ENCODE measurements around the gene DTL.
A peak's percentile ranks its signal among the peaks of the same experiment; 100 is the strongest.

DTL gene

DNA sequence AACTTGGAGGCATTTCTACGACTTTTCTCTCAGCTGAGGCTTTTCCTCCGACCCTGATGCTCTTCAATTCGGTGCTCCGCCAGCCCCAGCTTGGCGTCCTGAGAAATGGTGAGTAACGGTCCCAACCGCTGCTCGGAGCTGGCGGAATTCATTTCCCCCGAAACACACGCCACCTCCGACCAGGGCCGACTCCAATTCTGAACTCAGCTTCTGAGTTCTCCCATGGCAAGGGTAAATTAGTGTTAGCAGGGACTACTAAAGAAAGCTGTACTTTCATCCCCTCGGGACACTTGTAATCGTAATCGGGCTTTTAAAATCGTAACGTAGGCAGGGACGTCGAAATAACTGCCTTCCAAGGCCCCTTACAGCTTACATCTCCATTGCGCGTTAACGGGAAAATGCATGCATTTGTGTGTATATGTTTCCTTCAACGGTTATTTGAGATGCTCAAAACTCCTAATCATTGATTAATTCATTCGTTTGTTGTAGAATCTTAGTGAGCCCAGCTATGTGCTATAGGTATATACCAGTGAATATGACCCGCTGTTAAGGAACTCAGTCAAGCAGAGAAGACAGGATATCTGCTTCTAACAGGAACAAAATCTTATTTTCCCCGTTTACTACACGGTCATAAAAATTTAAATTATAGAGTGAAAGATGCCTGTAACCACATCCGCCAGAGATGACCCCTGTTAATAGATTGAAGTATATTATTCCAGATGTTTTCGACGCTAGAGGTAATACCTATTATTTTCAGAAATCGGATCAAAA is 472 bp downstream of the DTL start:
- H3K27ac ChIP-seq (ENCODE audit: low read length): no peak overlapping the region
- DNase-seq (ENCODE audit: low read depth, low spot score): no peak
- WGBS (ENCODE audit: insufficient coverage, insufficient read length): no CpG with 5 or more reads among the region's 32 CpGs
- no peaks in the 10 kb centered on the region for H3K27me3 ChIP-seq (ENCODE audit: control insufficient read depth, insufficient read depth, low read length)
- H3K4me3 ChIP-seq (ENCODE audit: low read length): peak overlapping the region; percentile 96
- H3K36me3 ChIP-seq (ENCODE audit: control insufficient read depth, insufficient read depth, low read length): no peaks in the 10 kb centered on the region
- no peaks in the 10 kb centered on the region for H3K9me3 ChIP-seq (ENCODE audit: control insufficient read depth, insufficient read depth, low read length)
- H3K4me1 ChIP-seq (ENCODE audit: control insufficient read depth, insufficient read depth, low read length): no peaks in the 10 kb centered on the region

DNA sequence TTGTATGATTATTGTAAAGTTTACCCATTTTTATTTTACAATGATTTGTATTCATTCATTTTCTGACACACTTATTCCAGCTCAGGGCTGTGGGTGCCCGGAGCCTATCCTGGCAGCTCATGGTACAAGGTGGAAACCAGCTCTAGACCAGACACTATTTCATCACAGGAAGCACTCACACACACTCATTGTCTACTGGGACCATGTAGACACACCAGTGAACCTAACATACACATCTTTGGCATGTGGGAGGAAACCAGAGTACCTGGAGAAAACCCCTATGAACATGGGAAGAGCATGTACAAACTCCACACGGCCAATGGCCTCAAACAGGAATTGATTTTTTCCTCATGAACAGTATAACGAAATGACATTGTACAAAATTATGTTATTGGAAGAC is 2.4 kb downstream of the DTL start:
- WGBS (ENCODE audit: insufficient coverage, insufficient read length): no CpG with 5 or more reads among the region's 3 CpGs
- Histone ChIP-seq H3K9me3 (ENCODE audit: control insufficient read depth, insufficient read depth, low read length) (no peaks in the 10 kb centered on the region), H3K27me3 (ENCODE audit: control insufficient read depth, insufficient read depth, low read length) (no peaks in the 10 kb centered on the region), H3K4me3 (ENCODE audit: low read length) (no peak overlapping the region), H3K27ac (ENCODE audit: low read length) (no peak overlapping the region), H3K4me1 (ENCODE audit: control insufficient read depth, insufficient read depth, low read length) (no peaks in the 10 kb centered on the region), H3K36me3 (ENCODE audit: control insufficient read depth, insufficient read depth, low read length) (no peaks in the 10 kb centered on the region)
- no peak for DNase-seq (ENCODE audit: low read depth, low spot score)

DNA sequence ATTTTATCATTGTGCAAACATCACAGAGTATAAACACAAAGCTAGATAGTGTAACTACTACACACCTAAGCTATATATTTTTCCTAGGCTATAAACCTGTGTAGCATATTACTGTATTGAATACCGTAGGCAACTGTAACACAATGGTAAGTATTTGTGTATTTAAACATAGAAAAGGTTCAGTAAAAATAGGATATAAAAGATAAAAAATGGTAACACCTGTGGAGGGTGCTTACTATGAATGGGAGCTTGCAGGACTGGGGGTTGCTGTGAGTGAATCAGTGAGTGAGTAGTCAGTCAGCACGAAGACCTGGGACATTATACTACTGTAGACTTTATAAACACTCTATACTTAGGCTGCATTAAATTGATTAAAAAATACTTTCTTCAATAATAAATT is 4.1 kb downstream of the DTL start:
- no peak overlapping the region for H3K27ac ChIP-seq (ENCODE audit: low read length)
- no peak overlapping the region for H3K4me3 ChIP-seq (ENCODE audit: low read length)
- no peaks in the 10 kb centered on the region for H3K4me1 ChIP-seq (ENCODE audit: control insufficient read depth, insufficient read depth, low read length)
- H3K36me3 ChIP-seq (ENCODE audit: control insufficient read depth, insufficient read depth, low read length): no peaks in the 10 kb centered on the region
- no peak for DNase-seq (ENCODE audit: low read depth, low spot score)
- H3K27me3 ChIP-seq (ENCODE audit: control insufficient read depth, insufficient read depth, low read length): no peaks in the 10 kb centered on the region
- no peaks in the 10 kb centered on the region for H3K9me3 ChIP-seq (ENCODE audit: control insufficient read depth, insufficient read depth, low read length)
- no CpG with 5 or more reads among the region's 2 CpGs for WGBS (ENCODE audit: insufficient coverage, insufficient read length)

DNA sequence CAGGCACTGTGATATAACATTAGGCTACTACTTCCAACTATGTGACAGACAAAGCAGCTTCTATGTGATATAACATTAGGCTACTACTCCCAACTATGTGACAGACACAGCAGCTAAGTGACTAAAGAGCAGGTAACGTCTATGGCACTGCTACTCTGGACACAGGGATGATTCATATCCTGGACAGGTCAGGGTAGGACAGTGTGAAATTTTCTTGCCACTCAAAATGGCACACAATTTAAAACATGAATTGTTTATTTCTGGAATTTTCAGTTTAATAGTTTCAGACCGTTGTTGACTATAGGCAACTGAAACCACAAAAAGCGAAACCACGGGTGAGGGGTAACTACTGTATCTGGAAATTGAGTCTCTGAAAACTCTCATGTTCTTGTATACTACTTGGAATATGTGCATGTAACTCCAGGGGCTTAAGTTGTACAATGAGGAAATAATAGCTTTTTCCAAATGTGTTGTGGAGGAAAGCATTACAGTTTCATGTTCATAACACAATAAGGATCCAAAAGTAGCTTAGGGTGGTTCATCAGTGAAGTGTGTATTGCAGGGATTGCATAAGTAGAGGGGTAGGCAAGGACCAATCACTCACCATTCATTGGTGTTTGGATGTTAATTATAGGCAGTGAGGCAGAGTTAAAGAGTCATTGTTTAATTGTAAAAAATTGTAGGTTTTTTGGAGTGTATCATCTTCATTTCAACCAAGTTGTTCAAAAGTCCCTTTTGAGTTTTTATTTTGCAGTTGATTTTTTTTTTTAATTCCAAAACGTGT is 5.3 kb downstream of the DTL start:
- Histone ChIP-seq H3K27ac (ENCODE audit: low read length) (no peak overlapping the region), H3K9me3 (ENCODE audit: control insufficient read depth, insufficient read depth, low read length) (no peaks in the 10 kb centered on the region), H3K4me3 (ENCODE audit: low read length) (no peak overlapping the region), H3K4me1 (ENCODE audit: control insufficient read depth, insufficient read depth, low read length) (no peaks in the 10 kb centered on the region), H3K36me3 (ENCODE audit: control insufficient read depth, insufficient read depth, low read length) (peaks cover 2% of the 10 kb centered on the region; the same call in 1 of the 2 replicates), H3K27me3 (ENCODE audit: control insufficient read depth, insufficient read depth, low read length) (no peaks in the 10 kb centered on the region)
- no peak for DNase-seq (ENCODE audit: low read depth, low spot score)
- WGBS (ENCODE audit: insufficient coverage, insufficient read length): no CpG with 5 or more reads among the region's 5 CpGs

DNA sequence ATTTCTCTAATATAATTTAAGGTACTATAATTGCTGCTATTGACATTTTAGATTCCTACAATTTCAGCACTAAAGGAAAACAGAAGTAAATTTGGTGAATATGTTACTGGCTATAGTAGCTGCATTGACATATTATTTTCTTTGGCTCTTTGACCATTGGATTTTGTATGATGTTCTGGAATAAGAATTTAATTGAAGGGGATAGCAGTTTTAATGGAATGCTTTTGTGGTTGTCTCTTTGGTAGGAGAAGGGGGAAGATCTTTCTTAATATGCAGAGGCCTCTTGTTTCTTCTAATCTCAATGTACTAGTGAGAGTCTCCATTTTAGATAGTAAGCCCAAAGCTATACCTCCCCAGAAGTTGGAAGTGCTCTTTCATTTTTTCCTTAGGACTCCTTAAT is 6.9 kb downstream of the DTL start:
- no peaks in the 10 kb centered on the region for H3K27me3 ChIP-seq (ENCODE audit: control insufficient read depth, insufficient read depth, low read length)
- no peak for DNase-seq (ENCODE audit: low read depth, low spot score)
- H3K36me3 ChIP-seq (ENCODE audit: control insufficient read depth, insufficient read depth, low read length): peaks cover 2% of the 10 kb centered on the region; the same call in 1 of the 2 replicates
- no peaks in the 10 kb centered on the region for H3K4me1 ChIP-seq (ENCODE audit: control insufficient read depth, insufficient read depth, low read length)
- no peaks in the 10 kb centered on the region for H3K9me3 ChIP-seq (ENCODE audit: control insufficient read depth, insufficient read depth, low read length)
- H3K27ac ChIP-seq (ENCODE audit: low read length): no peak overlapping the region
- H3K4me3 ChIP-seq (ENCODE audit: low read length): no peak overlapping the region

DNA sequence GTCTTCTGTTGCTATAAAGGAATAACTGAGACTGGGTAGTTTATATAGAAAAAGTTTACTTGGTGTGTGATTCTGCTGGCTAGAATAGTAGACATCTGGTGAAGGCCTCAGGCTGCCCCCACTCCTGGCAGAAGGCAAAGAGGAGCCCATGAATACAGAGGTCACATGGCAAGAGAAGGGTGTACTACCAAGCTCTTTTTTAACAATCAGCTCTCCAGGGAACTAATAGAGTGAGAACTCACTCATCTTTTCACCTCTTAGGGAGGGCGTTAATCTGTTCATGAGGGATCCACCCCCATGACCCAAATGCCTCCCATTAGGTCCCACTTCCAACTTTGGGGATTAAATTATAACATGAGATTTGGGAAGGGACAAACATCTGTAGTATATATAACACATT is 9.3 kb downstream of the DTL start:
- Histone ChIP-seq H3K27me3 (ENCODE audit: control insufficient read depth, insufficient read depth, low read length) (no peaks in the 10 kb centered on the region), H3K9me3 (ENCODE audit: control insufficient read depth, insufficient read depth, low read length) (no peaks in the 10 kb centered on the region), H3K4me1 (ENCODE audit: control insufficient read depth, insufficient read depth, low read length) (no peaks in the 10 kb centered on the region), H3K27ac (ENCODE audit: low read length) (no peak overlapping the region), H3K36me3 (ENCODE audit: control insufficient read depth, insufficient read depth, low read length) (peaks cover 5% of the 10 kb centered on the region; the same call in 1 of the 2 replicates), H3K4me3 (ENCODE audit: low read length) (no peak overlapping the region)
- DNase-seq (ENCODE audit: low read depth, low spot score): no peak
- WGBS (ENCODE audit: insufficient coverage, insufficient read length): no CpG with 5 or more reads among the region's 1 CpG

DNA sequence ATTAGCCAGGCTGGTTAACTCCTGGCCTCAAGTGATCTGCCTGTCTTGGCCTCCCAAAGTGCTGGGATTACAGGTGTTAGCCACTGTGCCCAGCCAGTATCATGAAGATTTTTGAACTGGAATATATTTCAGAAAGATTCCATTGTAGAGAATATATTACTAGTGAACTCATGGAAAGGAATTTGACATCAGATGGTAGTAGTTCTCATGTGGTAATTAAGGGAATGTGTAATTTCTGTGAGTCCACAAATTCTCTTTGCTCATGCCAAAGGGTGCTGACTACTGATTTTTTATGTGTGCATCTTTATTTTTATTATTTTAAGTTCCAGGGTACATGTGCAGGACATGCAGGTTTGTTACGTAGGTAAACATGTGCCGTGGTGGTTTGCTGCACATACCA is 10.4 kb downstream of the DTL start:
- no CpG with 5 or more reads among the region's 2 CpGs for WGBS (ENCODE audit: insufficient coverage, insufficient read length)
- H3K36me3 ChIP-seq (ENCODE audit: control insufficient read depth, insufficient read depth, low read length): peaks cover 5% of the 10 kb centered on the region; the same call in 1 of the 2 replicates
- H3K27ac ChIP-seq (ENCODE audit: low read length): no peak overlapping the region
- no peaks in the 10 kb centered on the region for H3K4me1 ChIP-seq (ENCODE audit: control insufficient read depth, insufficient read depth, low read length)
- H3K9me3 ChIP-seq (ENCODE audit: control insufficient read depth, insufficient read depth, low read length): no peaks in the 10 kb centered on the region
- H3K4me3 ChIP-seq (ENCODE audit: low read length): no peak overlapping the region
- H3K27me3 ChIP-seq (ENCODE audit: control insufficient read depth, insufficient read depth, low read length): no peaks in the 10 kb centered on the region
- no peak for DNase-seq (ENCODE audit: low read depth, low spot score)

DNA sequence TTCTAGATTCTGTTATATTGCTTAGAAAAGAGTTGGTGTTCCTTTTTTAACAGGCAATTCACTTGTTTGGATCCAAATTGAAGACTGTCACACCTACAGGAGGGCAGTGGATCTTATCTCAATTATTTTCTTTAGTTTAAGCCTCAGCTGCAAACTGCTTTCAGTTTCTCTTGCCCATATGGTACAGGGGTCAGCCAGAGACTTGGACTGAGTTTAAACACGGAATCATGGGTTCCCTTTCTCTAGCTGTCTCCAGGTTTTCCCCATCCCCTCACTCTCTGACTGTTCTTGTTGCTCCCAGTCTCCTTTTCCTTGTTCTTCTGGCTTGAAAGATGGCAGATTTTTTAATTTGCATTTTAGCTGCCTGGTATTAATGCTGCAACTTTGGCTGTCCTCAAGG is 18.4 kb downstream of the DTL start:
- DNase-seq (ENCODE audit: low read depth, low spot score): no peak
- Histone ChIP-seq H3K4me3 (ENCODE audit: low read length) (no peak overlapping the region), H3K27ac (ENCODE audit: low read length) (no peak overlapping the region), H3K36me3 (ENCODE audit: control insufficient read depth, insufficient read depth, low read length) (peaks cover 25% of the 10 kb centered on the region; the same call in 1 of the 2 replicates), H3K4me1 (ENCODE audit: control insufficient read depth, insufficient read depth, low read length) (no peaks in the 10 kb centered on the region), H3K27me3 (ENCODE audit: control insufficient read depth, insufficient read depth, low read length) (no peaks in the 10 kb centered on the region), H3K9me3 (ENCODE audit: control insufficient read depth, insufficient read depth, low read length) (no peaks in the 10 kb centered on the region)
- no CpG with 5 or more reads among the region's 1 CpG for WGBS (ENCODE audit: insufficient coverage, insufficient read length)

DNA sequence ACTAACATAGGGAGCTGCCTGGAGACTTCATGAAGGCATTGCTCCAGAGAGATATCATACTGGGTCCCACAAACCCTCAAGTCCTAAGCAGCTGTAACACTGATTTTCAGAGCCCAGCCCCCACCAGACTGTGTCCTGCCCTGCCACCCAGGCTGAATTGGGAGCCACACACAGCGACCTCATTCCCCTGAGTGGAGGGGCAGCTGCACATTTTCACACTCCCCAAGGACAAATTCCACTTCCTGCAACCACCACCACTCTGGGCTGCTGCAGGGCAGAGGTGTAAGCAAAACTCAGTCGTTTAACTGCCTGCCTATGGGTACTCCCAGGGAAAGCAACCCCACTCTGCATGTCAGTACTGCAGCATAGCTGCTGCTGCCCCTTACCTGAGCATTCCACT is 19.8 kb downstream of the DTL start:
- H3K4me1 ChIP-seq (ENCODE audit: control insufficient read depth, insufficient read depth, low read length): no peaks in the 10 kb centered on the region
- peaks cover 22% of the 10 kb centered on the region; the same call in 1 of the 2 replicates for H3K36me3 ChIP-seq (ENCODE audit: control insufficient read depth, insufficient read depth, low read length)
- DNase-seq (ENCODE audit: low read depth, low spot score): no peak
- WGBS (ENCODE audit: insufficient coverage, insufficient read length): no CpG with 5 or more reads among the region's 2 CpGs
- no peaks in the 10 kb centered on the region for H3K9me3 ChIP-seq (ENCODE audit: control insufficient read depth, insufficient read depth, low read length)
- no peak overlapping the region for H3K4me3 ChIP-seq (ENCODE audit: low read length)
- no peaks in the 10 kb centered on the region for H3K27me3 ChIP-seq (ENCODE audit: control insufficient read depth, insufficient read depth, low read length)
- H3K27ac ChIP-seq (ENCODE audit: low read length): no peak overlapping the region

DNA sequence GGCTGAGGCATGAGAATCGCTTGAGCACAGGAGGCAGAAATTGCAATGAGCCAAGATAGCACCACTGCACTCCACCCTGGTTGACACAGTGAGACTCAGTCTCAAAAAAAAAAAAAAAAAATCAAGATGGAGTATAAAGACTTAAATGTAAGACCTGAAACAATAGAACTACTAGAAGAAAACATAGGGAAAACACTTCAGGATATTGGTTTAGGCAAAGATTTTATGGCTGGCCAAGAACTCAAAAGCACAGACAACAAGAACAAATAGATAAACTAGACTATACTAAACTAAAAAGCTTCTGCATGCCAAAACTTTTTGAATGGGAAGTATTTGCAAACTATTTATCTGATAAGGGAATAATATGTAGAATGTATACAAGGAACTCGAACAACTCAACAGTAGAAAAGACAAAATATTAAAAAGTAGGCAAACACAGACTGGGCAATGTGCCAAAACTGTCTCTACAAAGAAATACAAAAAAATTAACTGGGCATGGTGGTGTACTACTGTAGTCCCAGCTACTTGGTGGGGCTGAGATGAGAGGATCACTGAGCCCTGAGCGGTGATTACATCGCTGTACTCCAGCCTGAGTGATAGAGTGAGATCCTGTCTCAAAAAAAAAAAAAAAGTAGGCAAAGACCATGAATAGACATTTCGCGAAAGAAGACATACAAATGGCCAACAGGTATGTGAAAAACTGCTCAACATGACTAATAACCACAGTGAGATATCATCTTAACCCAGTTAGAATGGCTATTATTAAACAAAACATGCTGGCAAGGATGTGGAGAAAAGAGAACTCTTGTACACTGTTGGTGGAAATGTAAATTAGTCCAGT is 25.3 kb downstream of the DTL start:
- no peak for DNase-seq (ENCODE audit: low read depth, low spot score)
- no peaks in the 10 kb centered on the region for H3K4me1 ChIP-seq (ENCODE audit: control insufficient read depth, insufficient read depth, low read length)
- WGBS (ENCODE audit: insufficient coverage, insufficient read length): no CpG with 5 or more reads among the region's 6 CpGs
- no peak overlapping the region for H3K27ac ChIP-seq (ENCODE audit: low read length)
- H3K4me3 ChIP-seq (ENCODE audit: low read length): no peak overlapping the region
- peaks cover 11% of the 10 kb centered on the region; the same call in 1 of the 2 replicates for H3K36me3 ChIP-seq (ENCODE audit: control insufficient read depth, insufficient read depth, low read length)
- no peaks in the 10 kb centered on the region for H3K27me3 ChIP-seq (ENCODE audit: control insufficient read depth, insufficient read depth, low read length)
- H3K9me3 ChIP-seq (ENCODE audit: control insufficient read depth, insufficient read depth, low read length): no peaks in the 10 kb centered on the region

All from iPS DF 6.9 (cell line).